SIG-M5 (cell line): ENCODE data around the gene SEC24C.
"Not testable (repeated sequence)": the region's sequence is repeated elsewhere in the genome, so short reads cannot be mapped to it uniquely, and the experiment has no call there.

ENCODE experiments used
- DNase-seq: peaks from one replicate; lab custom pipeline; 2025; lab: John Stamatoyannopoulos, UW

SEC24C gene

GRCh38 chr10:73732931-73733623, 11.1 kb upstream of the SEC24C start:
- no peak for DNase-seq

- no peak for DNase-seq
These were observed 10.0 kb upstream of the SEC24C start for GRCh38 chr10:73734028-73734720.

- no peak for DNase-seq
These were observed 9.3 kb upstream of the SEC24C start for GRCh38 chr10:73734796-73735305.

- not testable (repeated sequence) for DNase-seq
These were observed 3.5 kb upstream of the SEC24C start for GRCh38 chr10:73740501-73741254.

GRCh38 chr10:73742454-73742734, 1.8 kb upstream of the SEC24C start:
- no peak for DNase-seq

GRCh38 chr10:73743327-73743904, 756 bp upstream of the SEC24C start:
- no peak for DNase-seq

- no peak for DNase-seq
These were observed 448 bp downstream of the SEC24C start for GRCh38 chr10:73744664-73744975.

GRCh38 chr10:73746721-73747120, 2.5 kb downstream of the SEC24C start:
- no peak for DNase-seq

- no peak for DNase-seq
These were observed 6.6 kb downstream of the SEC24C start for GRCh38 chr10:73750819-73751218.

- no peak for DNase-seq
These were observed 12.0 kb downstream of the SEC24C start for GRCh38 chr10:73756183-73756582.

GRCh38 chr10:73758704-73759511, 14.7 kb downstream of the SEC24C start:
- no peak for DNase-seq

- no peak for DNase-seq
These were observed 15.4 kb downstream of the SEC24C start for GRCh38 chr10:73759512-73760115.

GRCh38 chr10:73761781-73762180, 17.6 kb downstream of the SEC24C start:
- no peak for DNase-seq

GRCh38 chr10:73762915-73763314, 18.7 kb downstream of the SEC24C start:
- no peak for DNase-seq

GRCh38 chr10:73763343-73763742, 19.2 kb downstream of the SEC24C start:
- DNase-seq: no peak

GRCh38 chr10:73765066-73765465, 20.9 kb downstream of the SEC24C start:
- DNase-seq: no peak

GRCh38 chr10:73768881-73769280, 24.7 kb downstream of the SEC24C start:
- no peak for DNase-seq

GRCh38 chr10:73769396-73769795, 25.2 kb downstream of the SEC24C start:
- no peak for DNase-seq

- no peak for DNase-seq
These were observed 27.6 kb downstream of the SEC24C start for GRCh38 chr10:73771722-73772280.

- DNase-seq: no peak
These were observed 28.3 kb downstream of the SEC24C start for GRCh38 chr10:73772281-73773151.
